Measurements from ENCODE around the gene ATR. TPM values are rescaled to one million over a fixed set of nuclear protein-coding genes. Genes with fewer than 3 reads are reported as not detected.
A peak's percentile ranks its signal among the peaks of the same experiment; 100 is the strongest.

The ATR gene
- total RNA-seq (2012; rRNA removed) = 30.8 and 35.2 TPM in 2 replicates

DNA sequence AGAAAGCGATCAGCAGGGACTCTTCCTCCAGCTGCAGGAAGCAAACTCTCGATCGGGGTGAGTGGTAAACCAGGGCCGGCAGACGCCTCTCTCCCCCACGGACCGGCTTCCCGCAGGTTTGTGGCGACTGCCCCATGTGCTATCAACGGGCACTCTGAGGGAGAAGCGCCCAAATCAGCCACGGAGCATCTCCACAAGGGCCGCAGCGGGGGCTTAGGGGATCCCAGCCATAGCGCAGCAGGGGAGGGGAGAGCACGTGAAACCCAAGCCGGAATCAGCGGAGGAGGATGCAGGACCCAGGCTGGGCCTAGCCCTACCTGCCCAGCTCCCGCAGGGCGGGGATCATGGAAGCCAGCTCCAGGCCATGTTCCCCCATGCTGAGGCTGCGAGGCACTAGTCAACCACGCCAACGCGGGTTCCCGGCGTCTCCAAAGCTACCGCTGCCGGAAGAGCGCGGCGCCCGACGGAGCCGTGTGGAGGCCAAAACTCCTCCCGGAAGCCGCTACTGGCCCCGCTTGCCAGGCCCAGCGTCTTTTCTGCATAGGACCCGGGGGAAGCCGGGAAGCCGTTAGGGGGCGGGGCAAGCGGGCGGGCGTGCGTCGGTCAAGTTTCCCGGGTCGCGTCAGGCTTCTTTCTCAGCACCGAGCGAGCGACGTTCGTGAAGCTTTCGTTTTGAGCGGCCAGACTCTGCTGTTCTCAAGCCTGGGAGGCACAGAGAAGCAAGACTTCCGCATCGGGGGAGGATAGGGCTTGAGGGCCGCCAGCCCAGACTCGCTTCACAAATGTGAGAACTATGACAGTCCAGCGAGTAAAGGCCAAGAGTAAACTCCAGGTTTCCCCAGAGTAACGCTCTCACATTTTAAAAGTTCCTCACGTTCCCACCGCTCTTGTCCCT lies at the start of gene ATR:
Gene ATR (minus strand): TSS at position 405 of the 895 bp plus-strand sequence. CDS start 29 bp downstream, at position 376.
- Histone ChIP-seq H3K36me3 (ENCODE audit: insufficient read depth, low read length) (no peaks in the 10 kb centered on the region), H3K4me2 (ENCODE audit: low read length) (peak within 1 kb of the TSS; percentile 93), H3K9ac (ENCODE audit: low read depth, low read length) (peak within 1 kb of the TSS; percentile 87), H3K9me3 (replicated peaks; ENCODE audit: low read length) (no peaks in the 10 kb centered on the region), H3K27me3 (ENCODE audit: control insufficient read depth, insufficient read depth, low read length) (no peaks in the 10 kb centered on the region), H3K4me3 (ENCODE audit: low read length) (peak within 1 kb of the TSS; percentile 94), H3K4me1 (ENCODE audit: control insufficient read depth, insufficient read depth, low read length) (peaks cover 17% of the 10 kb centered on the region)

DNA sequence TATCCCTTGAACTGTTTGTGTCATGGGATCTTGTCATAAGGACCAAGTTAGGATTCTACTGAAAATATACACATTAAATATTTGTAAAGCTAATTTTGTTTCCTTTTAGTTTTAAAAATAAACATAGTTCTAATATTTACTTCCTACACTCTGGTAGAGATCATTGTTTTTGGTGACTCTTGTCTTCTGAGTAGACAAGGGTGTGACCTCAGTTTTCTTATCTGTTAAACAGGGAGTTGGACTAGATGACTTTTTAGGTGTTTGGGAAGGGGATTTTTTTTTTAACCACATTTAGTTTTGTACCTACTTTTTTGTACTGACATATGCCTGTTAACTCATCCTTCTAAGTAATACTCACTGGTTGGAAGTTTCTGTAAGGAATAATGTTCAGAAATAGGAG lies 48.4 kb upstream of the ATR start:
- H3K27me3 ChIP-seq (ENCODE audit: control insufficient read depth, insufficient read depth, low read length) = no peaks in the 10 kb centered on the region
- no peaks in the 10 kb centered on the region for H3K4me1 ChIP-seq (ENCODE audit: control insufficient read depth, insufficient read depth, low read length)
- no peak overlapping the region for H3K9ac ChIP-seq (ENCODE audit: low read depth, low read length)
- H3K4me3 ChIP-seq (ENCODE audit: low read length) = no peak overlapping the region
- no peaks in the 10 kb centered on the region for H3K9me3 ChIP-seq (replicated peaks; ENCODE audit: low read length)
- no peak overlapping the region for H3K4me2 ChIP-seq (ENCODE audit: low read length)
- H3K36me3 ChIP-seq (ENCODE audit: insufficient read depth, low read length) = no peaks in the 10 kb centered on the region

DNA sequence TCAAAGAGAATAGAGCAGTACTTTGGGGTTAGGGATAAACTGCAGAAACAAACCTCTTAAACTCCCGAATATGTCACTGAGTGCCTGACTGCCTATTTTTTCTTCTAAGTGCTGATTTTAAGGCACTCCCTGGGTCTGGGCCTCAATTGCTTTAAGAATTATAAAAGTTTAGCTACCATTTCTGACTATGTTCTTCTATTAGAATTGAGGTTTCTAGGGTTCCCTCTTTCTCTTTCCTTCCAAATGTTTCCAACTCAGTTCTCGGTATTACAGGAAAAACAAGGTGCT lies 46.6 kb upstream of the ATR start:
- H3K9ac ChIP-seq (ENCODE audit: low read depth, low read length) = no peak overlapping the region
- H3K4me2 ChIP-seq (ENCODE audit: low read length) = no peak overlapping the region
- no peaks in the 10 kb centered on the region for H3K9me3 ChIP-seq (replicated peaks; ENCODE audit: low read length)
- no peaks in the 10 kb centered on the region for H3K4me1 ChIP-seq (ENCODE audit: control insufficient read depth, insufficient read depth, low read length)
- H3K4me3 ChIP-seq (ENCODE audit: low read length) = no peak overlapping the region
- no peaks in the 10 kb centered on the region for H3K27me3 ChIP-seq (ENCODE audit: control insufficient read depth, insufficient read depth, low read length)
- no peaks in the 10 kb centered on the region for H3K36me3 ChIP-seq (ENCODE audit: insufficient read depth, low read length)

DNA sequence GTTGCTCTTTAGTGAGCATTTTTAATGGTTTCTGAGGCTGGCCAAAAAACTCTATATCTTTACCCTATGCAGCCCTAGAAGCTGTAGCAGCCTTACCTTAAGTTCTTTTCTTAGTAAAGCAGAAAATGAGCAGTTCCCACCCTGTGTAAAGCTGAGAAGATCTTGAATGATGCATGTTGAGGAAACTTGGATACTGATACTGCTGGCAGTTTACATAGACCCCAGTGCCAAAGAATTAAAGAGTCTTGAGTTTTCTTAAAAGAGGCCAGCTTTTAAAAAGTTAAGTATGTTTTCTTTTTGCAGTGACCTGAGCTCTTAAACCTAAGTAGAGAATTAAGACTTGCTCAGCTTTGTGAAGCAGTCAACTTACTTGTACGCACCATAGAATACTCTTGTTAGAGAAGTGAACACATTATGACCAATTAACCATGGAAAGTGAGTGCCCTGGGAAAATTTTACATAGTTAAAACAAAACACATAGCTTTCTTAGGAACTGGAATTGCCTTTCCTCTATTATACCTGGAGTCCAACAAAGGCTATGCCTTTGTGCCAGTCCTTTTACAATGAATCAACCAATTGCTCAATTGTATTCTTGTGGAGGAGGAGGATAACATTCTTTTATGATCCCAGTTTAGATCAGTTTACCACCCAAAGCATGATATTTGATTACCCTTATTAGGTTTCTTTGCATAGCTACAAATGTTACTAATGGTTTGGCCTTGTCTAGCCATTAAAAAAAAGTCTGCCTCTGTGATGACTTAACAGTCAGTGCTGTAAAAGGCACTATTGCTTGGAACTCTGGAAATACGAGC lies 46.0 kb upstream of the ATR start:
- Histone ChIP-seq H3K27me3 (ENCODE audit: control insufficient read depth, insufficient read depth, low read length) (no peaks in the 10 kb centered on the region), H3K4me3 (ENCODE audit: low read length) (no peak overlapping the region), H3K36me3 (ENCODE audit: insufficient read depth, low read length) (no peaks in the 10 kb centered on the region), H3K9me3 (replicated peaks; ENCODE audit: low read length) (no peaks in the 10 kb centered on the region), H3K4me1 (ENCODE audit: control insufficient read depth, insufficient read depth, low read length) (no peaks in the 10 kb centered on the region), H3K4me2 (ENCODE audit: low read length) (no peak overlapping the region), H3K9ac (ENCODE audit: low read depth, low read length) (no peak overlapping the region)

DNA sequence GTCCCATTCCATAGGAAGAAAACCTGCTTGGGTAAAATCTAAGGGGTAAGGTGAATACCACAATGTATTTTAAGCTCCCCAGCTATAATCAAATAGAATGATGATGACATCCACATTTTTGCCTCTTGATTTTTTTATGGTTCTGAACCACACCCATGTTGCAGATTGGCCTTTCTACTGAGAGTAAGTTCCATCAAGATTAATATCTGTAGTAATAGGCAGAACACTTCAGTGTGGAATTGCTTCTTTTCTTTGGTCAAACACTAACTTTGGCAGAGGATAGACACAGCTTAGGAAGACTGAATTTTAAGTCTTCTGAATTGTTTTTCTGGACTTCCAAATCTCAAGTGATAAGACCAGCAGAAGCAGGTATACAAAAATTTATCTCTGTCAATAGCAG lies 44.7 kb upstream of the ATR start:
- no peaks in the 10 kb centered on the region for H3K27me3 ChIP-seq (ENCODE audit: control insufficient read depth, insufficient read depth, low read length)
- no peaks in the 10 kb centered on the region for H3K36me3 ChIP-seq (ENCODE audit: insufficient read depth, low read length)
- no peak overlapping the region for H3K4me3 ChIP-seq (ENCODE audit: low read length)
- H3K9ac ChIP-seq (ENCODE audit: low read depth, low read length) = no peak overlapping the region
- H3K9me3 ChIP-seq (replicated peaks; ENCODE audit: low read length) = no peaks in the 10 kb centered on the region
- H3K4me2 ChIP-seq (ENCODE audit: low read length) = no peak overlapping the region
- H3K4me1 ChIP-seq (ENCODE audit: control insufficient read depth, insufficient read depth, low read length) = no peaks in the 10 kb centered on the region

DNA sequence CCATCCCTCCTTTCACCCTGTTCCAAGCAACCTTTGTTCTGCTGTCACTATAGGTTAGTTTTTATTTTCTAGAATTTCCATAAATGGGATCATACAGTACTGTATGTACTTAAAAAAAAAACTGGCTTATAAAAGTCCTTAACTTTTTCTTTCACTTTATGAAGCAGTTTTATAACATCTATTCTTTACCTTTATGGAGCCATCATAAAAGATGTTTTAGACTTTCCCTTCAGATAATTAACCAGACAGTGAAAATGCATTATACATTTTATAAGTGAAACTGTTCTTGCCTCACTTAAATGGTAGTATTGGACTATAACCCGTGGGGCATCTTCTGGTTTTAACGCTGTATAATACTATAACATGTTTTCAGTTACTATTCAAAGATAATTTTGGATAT lies 43.9 kb upstream of the ATR start:
- Histone ChIP-seq H3K4me3 (ENCODE audit: low read length) (no peak overlapping the region), H3K27me3 (ENCODE audit: control insufficient read depth, insufficient read depth, low read length) (no peaks in the 10 kb centered on the region), H3K9me3 (replicated peaks; ENCODE audit: low read length) (no peaks in the 10 kb centered on the region), H3K9ac (ENCODE audit: low read depth, low read length) (no peak overlapping the region), H3K4me2 (ENCODE audit: low read length) (no peak overlapping the region), H3K36me3 (ENCODE audit: insufficient read depth, low read length) (no peaks in the 10 kb centered on the region), H3K4me1 (ENCODE audit: control insufficient read depth, insufficient read depth, low read length) (no peaks in the 10 kb centered on the region)

DNA sequence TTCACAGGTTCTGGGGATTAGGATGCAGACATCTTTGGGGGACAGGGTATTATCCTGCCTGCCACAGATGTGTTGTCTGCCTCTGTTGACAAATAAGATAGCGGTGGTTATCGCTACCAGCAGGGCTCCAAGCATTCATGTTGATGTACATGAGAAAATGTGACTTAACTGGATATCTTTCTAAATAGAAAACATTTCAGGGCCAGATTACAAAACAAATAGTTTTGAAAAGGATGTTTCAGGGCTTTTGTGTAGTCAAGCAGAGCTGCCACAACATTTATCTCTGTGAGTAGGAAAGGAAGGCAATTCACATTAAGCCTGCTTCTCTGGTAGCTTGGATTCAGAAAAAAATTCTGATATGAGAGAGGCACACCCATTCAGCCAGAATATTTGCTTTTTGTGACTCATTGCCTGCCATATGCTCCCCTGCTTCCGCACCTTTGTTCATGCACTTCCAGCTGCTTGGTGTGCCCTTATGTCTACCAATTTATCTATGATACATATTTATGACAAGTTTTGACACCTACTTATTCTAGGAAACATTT lies 40.5 kb upstream of the ATR start:
- H3K4me2 ChIP-seq (ENCODE audit: low read length) = no peak overlapping the region
- H3K9me3 ChIP-seq (replicated peaks; ENCODE audit: low read length) = no peaks in the 10 kb centered on the region
- no peaks in the 10 kb centered on the region for H3K4me1 ChIP-seq (ENCODE audit: control insufficient read depth, insufficient read depth, low read length)
- H3K36me3 ChIP-seq (ENCODE audit: insufficient read depth, low read length) = no peaks in the 10 kb centered on the region
- no peak overlapping the region for H3K4me3 ChIP-seq (ENCODE audit: low read length)
- no peaks in the 10 kb centered on the region for H3K27me3 ChIP-seq (ENCODE audit: control insufficient read depth, insufficient read depth, low read length)
- H3K9ac ChIP-seq (ENCODE audit: low read depth, low read length) = no peak overlapping the region

DNA sequence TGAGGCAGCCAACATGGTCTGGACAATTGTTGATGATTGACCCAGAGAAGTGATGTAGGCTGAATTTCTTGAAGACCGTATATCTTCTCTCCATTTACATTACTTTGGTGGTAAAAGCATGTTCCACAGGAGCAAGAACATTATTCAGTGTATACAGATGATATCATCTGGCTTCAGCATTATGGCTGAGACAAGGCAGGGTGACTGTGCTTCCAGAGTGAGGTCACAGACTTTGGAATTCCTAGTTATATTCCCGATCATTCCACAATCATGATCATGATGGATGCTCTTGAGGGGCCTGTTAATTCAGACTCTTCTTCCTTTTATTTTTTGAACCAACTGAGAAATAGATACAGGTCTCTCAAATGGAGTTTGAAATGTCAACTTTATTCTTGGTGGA lies 36.6 kb upstream of the ATR start:
- Histone ChIP-seq H3K4me2 (ENCODE audit: low read length) (no peak overlapping the region), H3K9me3 (replicated peaks; ENCODE audit: low read length) (no peaks in the 10 kb centered on the region), H3K27me3 (ENCODE audit: control insufficient read depth, insufficient read depth, low read length) (no peaks in the 10 kb centered on the region), H3K9ac (ENCODE audit: low read depth, low read length) (no peak overlapping the region), H3K4me1 (ENCODE audit: control insufficient read depth, insufficient read depth, low read length) (no peaks in the 10 kb centered on the region), H3K36me3 (ENCODE audit: insufficient read depth, low read length) (no peaks in the 10 kb centered on the region), H3K4me3 (ENCODE audit: low read length) (no peak overlapping the region)

DNA sequence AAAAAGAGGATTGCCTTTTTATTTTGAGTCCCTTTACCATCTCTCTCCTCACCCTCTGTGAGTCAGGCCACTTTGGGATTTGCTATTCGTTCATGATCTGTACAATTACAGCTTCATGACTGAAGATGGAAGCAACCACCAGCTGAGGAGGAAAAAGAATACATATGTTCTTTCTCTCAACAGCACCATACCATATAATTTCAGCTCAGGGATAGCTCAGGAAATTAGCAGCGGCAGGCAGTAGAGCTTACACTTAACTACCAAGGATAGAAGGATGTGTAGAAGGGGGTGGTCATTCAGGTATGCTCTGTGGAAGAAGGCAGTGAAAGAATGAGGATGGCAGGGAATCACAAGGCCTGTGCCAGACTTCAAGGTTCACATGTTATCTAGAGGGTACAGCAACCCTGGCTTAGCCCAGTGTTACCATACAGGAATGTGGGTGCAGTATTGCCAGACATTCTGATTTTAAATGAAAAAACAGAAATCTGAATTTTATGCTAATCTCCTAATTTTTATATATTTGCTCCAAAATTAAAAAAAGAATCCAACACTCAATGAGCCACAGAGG lies 35.6 kb upstream of the ATR start:
- no peaks in the 10 kb centered on the region for H3K9me3 ChIP-seq (replicated peaks; ENCODE audit: low read length)
- no peak overlapping the region for H3K9ac ChIP-seq (ENCODE audit: low read depth, low read length)
- no peak overlapping the region for H3K4me2 ChIP-seq (ENCODE audit: low read length)
- no peaks in the 10 kb centered on the region for H3K4me1 ChIP-seq (ENCODE audit: control insufficient read depth, insufficient read depth, low read length)
- H3K27me3 ChIP-seq (ENCODE audit: control insufficient read depth, insufficient read depth, low read length) = no peaks in the 10 kb centered on the region
- no peaks in the 10 kb centered on the region for H3K36me3 ChIP-seq (ENCODE audit: insufficient read depth, low read length)
- no peak overlapping the region for H3K4me3 ChIP-seq (ENCODE audit: low read length)

DNA sequence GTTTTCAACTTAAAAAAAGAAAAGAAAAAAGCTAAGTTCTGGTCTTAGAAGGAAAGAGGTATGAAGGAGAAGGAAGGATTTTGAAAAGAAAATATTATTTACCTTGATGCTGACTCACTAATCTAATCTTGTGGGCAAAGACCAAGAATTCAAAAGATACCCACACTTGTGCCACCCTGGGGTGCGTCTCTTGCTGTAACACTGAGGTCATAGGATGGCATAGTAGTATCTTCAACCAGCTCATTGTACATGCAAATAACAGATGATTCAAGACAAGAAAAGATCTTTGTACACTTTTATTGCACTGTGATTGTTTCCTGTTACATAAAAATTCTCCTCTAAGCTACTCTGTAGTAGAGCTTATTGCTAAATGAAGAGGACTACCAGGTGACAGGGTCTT lies 35.0 kb upstream of the ATR start:
- Histone ChIP-seq H3K4me3 (ENCODE audit: low read length) (no peak overlapping the region), H3K9ac (ENCODE audit: low read depth, low read length) (no peak overlapping the region), H3K4me2 (ENCODE audit: low read length) (no peak overlapping the region), H3K9me3 (replicated peaks; ENCODE audit: low read length) (no peaks in the 10 kb centered on the region), H3K27me3 (ENCODE audit: control insufficient read depth, insufficient read depth, low read length) (no peaks in the 10 kb centered on the region), H3K36me3 (ENCODE audit: insufficient read depth, low read length) (no peaks in the 10 kb centered on the region), H3K4me1 (ENCODE audit: control insufficient read depth, insufficient read depth, low read length) (no peaks in the 10 kb centered on the region)

DNA sequence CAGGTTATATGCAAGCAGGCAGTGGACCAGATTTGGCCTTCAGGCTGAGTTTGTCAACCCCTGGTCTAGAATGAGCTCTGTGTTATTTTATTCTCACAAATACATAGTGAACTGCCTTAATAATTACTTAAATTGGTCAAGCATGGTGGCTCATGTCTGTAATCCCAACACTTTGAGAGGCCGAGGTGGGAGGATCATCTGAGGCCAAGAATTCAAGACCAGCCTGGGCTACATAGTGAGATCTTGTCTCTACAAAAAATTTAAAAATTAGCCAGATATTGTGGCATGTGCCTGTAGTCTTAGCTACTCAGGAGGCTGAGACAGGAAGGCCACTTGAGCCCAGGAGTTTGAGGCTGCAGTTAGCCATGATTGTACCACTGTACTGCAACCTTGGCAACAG lies 32.7 kb upstream of the ATR start:
- Histone ChIP-seq H3K36me3 (ENCODE audit: insufficient read depth, low read length) (no peaks in the 10 kb centered on the region), H3K4me3 (ENCODE audit: low read length) (no peak overlapping the region), H3K9ac (ENCODE audit: low read depth, low read length) (no peak overlapping the region), H3K4me2 (ENCODE audit: low read length) (no peak overlapping the region), H3K4me1 (ENCODE audit: control insufficient read depth, insufficient read depth, low read length) (no peaks in the 10 kb centered on the region), H3K9me3 (replicated peaks; ENCODE audit: low read length) (no peaks in the 10 kb centered on the region), H3K27me3 (ENCODE audit: control insufficient read depth, insufficient read depth, low read length) (no peaks in the 10 kb centered on the region)
